Mesenchymal stem cell (in vitro differentiated cells and primary cell): Measurements from ENCODE around the gene ATXN7L1.

Source experiments
- DNase-seq: peaks from one replicate; pipeline ENCODE4 v3.0.0-alpha.2; 2013
- H2AFZ ChIP-seq: one replicate; pipeline ENCODE4 v1.6.1; 2013; ENCODE audit warnings: low read depth, mild to moderate bottlenecking, control low read depth, inconsistent platforms, low read length, moderate library complexity
- H2AK5ac ChIP-seq: 2 replicates; pipeline ENCODE4 v1.6.1; 2013; ENCODE audit warnings: low read length, moderate library complexity, mild to moderate bottlenecking, inconsistent platforms; ENCODE audit not compliant: severe bottlenecking
- H2BK120ac ChIP-seq: one replicate; pipeline ENCODE4 v1.6.1; 2013; ENCODE audit warnings: low read depth, mild to moderate bottlenecking, inconsistent platforms, low read length, moderate library complexity
- H2BK12ac ChIP-seq, 2 experiments: one replicate each; pipeline ENCODE4 v1.6.1; 2013; ENCODE audit warnings: inconsistent platforms in 2 of 2, low read length in 2 of 2, mild to moderate bottlenecking in 2 of 2, moderate library complexity in 2 of 2, control low read depth in 1 of 2
- H2BK15ac ChIP-seq: one replicate; pipeline ENCODE4 v1.6.1; 2013; ENCODE audit warnings: mild to moderate bottlenecking, low read depth, inconsistent platforms; ENCODE audit not compliant: poor library complexity, severe bottlenecking
- H2BK5ac ChIP-seq: 2 replicates; pipeline ENCODE4 v1.6.1; 2013; ENCODE audit warnings: low read depth, mild to moderate bottlenecking, low read length, control low read depth, inconsistent platforms; ENCODE audit not compliant: poor library complexity, severe bottlenecking
- H3K14ac ChIP-seq, 2 experiments: one replicate each; pipeline ENCODE4 v1.6.1; 2013; ENCODE audit warnings: inconsistent platforms in 2 of 2, low read length in 2 of 2, control low read depth in 1 of 2, mild to moderate bottlenecking in 1 of 2, moderate library complexity in 1 of 2
- H3K18ac ChIP-seq, 2 experiments: one replicate each; pipeline ENCODE4 v1.6.1; 2013; ENCODE audit warnings: inconsistent platforms in 2 of 2, low read length in 2 of 2, control low read depth in 1 of 2, low read depth in 1 of 2, mild to moderate bottlenecking in 1 of 2
- H3K23ac ChIP-seq, 2 experiments: one replicate each; pipeline ENCODE4 v1.6.1; 2013; ENCODE audit warnings: inconsistent platforms in 2 of 2, low read length in 2 of 2, mild to moderate bottlenecking in 2 of 2, moderate library complexity in 2 of 2, control low read depth in 1 of 2
- H3K27ac ChIP-seq: 2 replicates; pipeline ENCODE4 v1.5.1; 2013; ENCODE audit warnings: mild to moderate bottlenecking, moderate library complexity, low read length, control low read depth, inconsistent platforms; ENCODE audit not compliant: poor library complexity, severe bottlenecking
- H3K27me3 ChIP-seq, 2 experiments: 2 replicates each; pipeline versions ENCODE4 v1.6.1 to v1.7.0; 2013; ENCODE audit warnings: low read length in 2 of 2, mild to moderate bottlenecking in 2 of 2, moderate library complexity in 2 of 2, control low read depth in 1 of 2, inconsistent platforms in 1 of 2; ENCODE audit not compliant: control insufficient read depth in 1 of 2, insufficient read depth in 1 of 2
- H3K36me3 ChIP-seq, 2 experiments: 2 replicates each; pipeline versions ENCODE4 v1.6.1 to v1.7.0; 2013; ENCODE audit warnings: low read length in 2 of 2, control low read depth in 1 of 2, inconsistent platforms in 1 of 2, low read depth in 1 of 2, mild to moderate bottlenecking in 1 of 2; ENCODE audit not compliant: insufficient read depth in 2 of 2, control insufficient read depth in 1 of 2
- H3K4ac ChIP-seq, 2 experiments: one replicate each; pipeline ENCODE4 v1.6.1; 2013; ENCODE audit warnings: inconsistent platforms in 2 of 2, low read length in 2 of 2, mild to moderate bottlenecking in 2 of 2, moderate library complexity in 2 of 2, control low read depth in 1 of 2, low read depth in 1 of 2
- H3K4me1 ChIP-seq: 2 replicates; pipeline ENCODE4 v1.6.1; 2013; ENCODE audit warnings: low read depth, low read length, control low read depth; ENCODE audit not compliant: control insufficient read depth, insufficient read depth
- H3K4me2 ChIP-seq: 2 replicates; pipeline ENCODE4 v1.6.1; 2013; ENCODE audit warnings: low read length, mild to moderate bottlenecking, inconsistent platforms; ENCODE audit not compliant: poor library complexity, severe bottlenecking
- H3K4me3 ChIP-seq, 2 experiments: 2 replicates each; pipeline versions ENCODE4 v1.5.1 to v1.7.0; 2013; ENCODE audit warnings: low read length in 2 of 2, mild to moderate bottlenecking in 2 of 2, control low read depth in 1 of 2, low read depth in 1 of 2; ENCODE audit not compliant: insufficient read depth in 1 of 2
- H3K79me1 ChIP-seq: replicated peaks from 2 replicates; pipeline ENCODE4 v1.6.1; 2013; ENCODE audit warnings: mild to moderate bottlenecking, control low read depth, low read length, inconsistent platforms; ENCODE audit not compliant: poor library complexity, severe bottlenecking
- H3K9ac ChIP-seq: 2 replicates; pipeline ENCODE4 v1.7.0; 2013; ENCODE audit warnings: mild to moderate bottlenecking, low read length, moderate library complexity
- H3K9me3 ChIP-seq: 2 replicates; pipeline ENCODE4 v1.7.0; 2013; ENCODE audit warnings: mild to moderate bottlenecking, low read length; ENCODE audit not compliant: control insufficient read depth
- H4K8ac ChIP-seq: one replicate; pipeline ENCODE4 v1.6.1; 2013; ENCODE audit warnings: inconsistent platforms, mild to moderate bottlenecking, low read length, moderate library complexity
- H4K91ac ChIP-seq: one replicate; pipeline ENCODE4 v1.6.1; 2013; ENCODE audit warnings: mild to moderate bottlenecking, low read length, inconsistent platforms
- WGBS: methylation state at CpG from one replicate; pipeline ENCODE4 v1.1.7; 2013; ENCODE audit warnings: mixed read lengths; 5-methylcytosine and 5-hydroxymethylcytosine counted together

ATXN7L1 gene

DNA sequence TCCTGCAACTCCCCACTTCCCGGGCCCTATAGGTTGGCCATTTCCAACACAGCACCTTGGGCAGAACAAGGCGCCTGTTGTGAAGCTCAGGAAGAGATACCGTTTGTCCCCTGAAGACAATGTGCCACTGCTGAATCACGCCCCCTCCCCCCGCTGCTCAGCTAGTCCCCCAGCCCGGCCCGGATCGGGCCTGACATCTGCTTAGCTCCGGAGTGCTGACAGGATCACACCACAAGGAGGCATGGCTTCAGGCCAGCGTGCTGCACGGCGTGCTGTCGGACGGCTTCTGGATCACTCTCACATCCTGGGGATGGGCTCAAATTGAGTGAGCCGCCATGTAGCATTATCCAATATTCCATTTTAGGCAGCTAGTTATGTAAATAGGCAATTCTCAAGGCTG is 233.0 kb downstream of the ATXN7L1 start:
- Histone ChIP-seq H3K9ac (no peak overlapping the region), H2BK120ac (no peak overlapping the region), H2AK5ac (no peak overlapping the region), H3K4me1 (peaks cover 13% of the 10 kb centered on the region), H3K23ac (no peak overlapping the region), H3K4me2 (no peak overlapping the region), H4K8ac (peak overlapping the region; percentile 22), H3K14ac (peak overlapping the region in 1 of 2 experiments; percentile 51), H4K91ac (no peak overlapping the region), H3K4ac (no peak overlapping the region), H3K36me3 (peaks cover 32 to 36% of the 10 kb centered on the region in 2 experiments), H2BK12ac (peak overlapping the region in 1 of 2 experiments; percentile 24), H3K4me3 (no peak overlapping the region), H3K27ac (no peak overlapping the region), H3K27me3 (no peaks in the 10 kb centered on the region), H3K18ac (no peak overlapping the region), H2BK15ac (no peak overlapping the region), H3K79me1 (no peaks in the 10 kb centered on the region), H2AFZ (no peak overlapping the region), H2BK5ac (no peak overlapping the region), H3K9me3 (no peaks in the 10 kb centered on the region)
- no peak for DNase-seq
- 67% methylated on average over 15 of the region's 15 CpGs for WGBS

DNA sequence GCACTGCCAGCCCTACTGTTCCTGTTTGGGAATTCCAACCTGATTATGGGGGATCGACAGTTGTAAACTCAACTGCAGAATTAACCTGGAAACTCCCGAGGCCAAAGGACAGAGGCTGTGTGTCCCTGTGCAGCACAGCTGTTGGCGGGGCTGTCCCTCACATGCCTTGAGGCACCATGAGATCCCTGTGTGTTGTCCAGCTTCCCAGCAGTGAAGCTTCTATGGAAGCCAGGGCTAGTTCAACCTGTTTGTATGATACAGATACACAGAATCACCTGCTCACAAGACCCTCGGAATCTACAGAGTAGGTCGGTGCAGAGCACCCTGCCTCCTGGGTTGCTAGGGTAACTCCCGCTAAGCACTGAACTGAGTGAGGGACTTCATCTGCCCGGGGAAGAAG is 234.1 kb downstream of the ATXN7L1 start:
- no peak overlapping the region for H3K4me2 ChIP-seq
- H3K4me3 ChIP-seq, result no peak overlapping the region
- H2BK120ac ChIP-seq, result no peak overlapping the region
- H4K91ac ChIP-seq, result no peak overlapping the region
- H3K27ac ChIP-seq, result no peak overlapping the region
- H2BK15ac ChIP-seq, result no peak overlapping the region
- H3K79me1 ChIP-seq, result no peaks in the 10 kb centered on the region
- H3K23ac ChIP-seq, result no peak overlapping the region
- no peak for DNase-seq
- H4K8ac ChIP-seq, result no peak overlapping the region
- no peak overlapping the region for H3K18ac ChIP-seq
- no peak overlapping the region for H2BK12ac ChIP-seq
- H3K4me1 ChIP-seq, result peaks cover 12% of the 10 kb centered on the region
- no peaks in the 10 kb centered on the region for H3K9me3 ChIP-seq
- H3K14ac ChIP-seq, result no peak overlapping the region
- no peak overlapping the region for H2AK5ac ChIP-seq
- H3K9ac ChIP-seq, result no peak overlapping the region
- WGBS, result 97% methylated on average over 7 of the region's 7 CpGs
- no peak overlapping the region for H3K4ac ChIP-seq
- H2BK5ac ChIP-seq, result no peak overlapping the region
- H3K36me3 ChIP-seq, result peaks cover 31 to 47% of the 10 kb centered on the region in 2 experiments
- H3K27me3 ChIP-seq, result no peaks in the 10 kb centered on the region
- H2AFZ ChIP-seq, result no peak overlapping the region

DNA sequence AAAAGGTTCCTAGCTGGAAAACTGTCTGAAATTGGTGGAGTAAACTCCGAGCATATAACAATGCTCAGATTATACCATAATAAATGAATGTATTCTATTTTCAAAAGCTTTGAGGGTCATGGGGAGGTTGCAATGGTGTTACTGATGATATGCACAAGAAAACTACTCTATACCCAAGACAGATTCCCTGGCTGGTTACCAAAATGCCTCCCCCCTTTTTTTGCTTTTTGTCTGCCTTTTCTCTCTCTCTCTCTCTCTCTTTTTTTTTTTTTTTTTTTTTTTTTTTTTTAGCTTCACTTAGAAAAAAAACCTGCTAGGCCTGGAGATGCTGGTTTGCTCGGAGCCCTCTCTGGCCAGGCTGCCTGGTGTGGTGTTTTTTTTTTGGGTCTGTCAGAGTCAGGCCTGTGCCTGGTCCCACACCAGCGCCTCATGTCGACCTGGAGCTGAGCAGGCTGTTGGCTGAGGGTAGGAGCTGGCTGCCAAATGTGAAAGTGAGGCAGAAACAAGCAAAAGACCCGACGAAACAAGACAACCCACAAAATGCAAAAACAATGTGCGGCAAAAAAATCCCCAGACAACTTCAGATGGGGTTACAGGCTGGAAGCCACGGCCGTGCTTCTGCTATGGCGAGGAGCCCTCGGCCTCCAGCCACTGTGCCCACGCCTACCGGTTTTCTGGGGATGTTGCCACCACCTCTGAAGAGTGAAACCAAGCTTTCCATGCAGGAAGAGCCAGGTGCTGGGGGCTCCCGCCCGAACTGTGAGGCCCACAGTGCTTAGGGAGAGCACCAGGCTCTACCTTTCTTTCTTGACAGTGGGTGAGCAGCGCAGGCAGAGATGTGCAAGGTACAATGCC is 235.2 kb downstream of the ATXN7L1 start:
- Histone ChIP-seq H4K8ac (peak overlapping the region; percentile 9), H3K4me3 (no peak overlapping the region), H3K79me1 (no peaks in the 10 kb centered on the region), H3K9me3 (no peaks in the 10 kb centered on the region), H3K4me1 (peaks cover 12% of the 10 kb centered on the region), H3K36me3 (peaks cover 33 to 57% of the 10 kb centered on the region in 2 experiments), H2AFZ (no peak overlapping the region), H2BK5ac (no peak overlapping the region), H4K91ac (no peak overlapping the region), H3K4me2 (no peak overlapping the region), H3K14ac (no peak overlapping the region), H3K9ac (no peak overlapping the region), H3K18ac (no peak overlapping the region), H2BK15ac (no peak overlapping the region), H3K27ac (no peak overlapping the region), H2AK5ac (no peak overlapping the region), H3K4ac (no peak overlapping the region), H3K27me3 (no peaks in the 10 kb centered on the region), H2BK120ac (no peak overlapping the region), H2BK12ac (peak overlapping the region in 1 of 2 experiments; percentile 19), H3K23ac (no peak overlapping the region)
- 92% methylated on average over 15 of the region's 16 CpGs for WGBS
- no peak for DNase-seq

DNA sequence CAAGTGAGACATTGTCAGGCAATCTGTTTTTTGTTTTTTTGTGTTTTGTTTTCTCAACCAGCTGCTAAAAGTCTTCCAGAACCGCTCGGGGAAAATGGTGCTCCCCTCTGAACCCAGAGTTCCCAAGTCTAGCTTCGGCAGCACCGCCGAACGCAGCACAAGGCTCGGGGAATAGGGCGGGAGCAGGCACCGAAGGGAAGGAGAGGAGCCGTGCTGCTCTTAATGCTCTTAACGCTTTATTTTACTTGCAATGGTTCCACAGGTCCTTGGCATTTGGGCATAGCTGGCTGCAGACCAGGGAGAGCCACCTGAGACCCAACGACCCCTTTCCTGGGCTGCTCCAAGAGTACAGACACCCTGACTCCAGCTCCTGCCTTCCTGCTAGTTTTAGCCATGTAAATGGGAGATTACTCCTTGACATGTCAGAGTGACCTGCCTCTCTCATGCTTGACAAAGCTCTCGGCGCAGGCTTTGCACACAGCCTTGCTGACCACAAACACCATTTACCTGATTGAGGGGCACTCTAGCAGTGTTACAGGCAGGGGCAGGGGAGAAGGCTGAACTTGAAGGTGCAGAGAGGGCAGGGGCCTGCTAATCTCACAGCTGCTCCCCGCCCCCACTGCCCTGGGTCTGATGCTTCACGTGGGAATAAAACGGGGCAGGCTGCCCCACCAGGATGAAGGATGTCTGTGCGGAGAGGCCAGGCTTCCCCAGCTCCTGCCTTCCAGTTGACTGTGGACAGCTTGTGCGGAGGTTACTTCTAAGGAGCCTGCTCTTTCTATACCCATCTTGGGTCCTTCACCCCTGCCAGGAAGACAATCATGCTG is 236.5 kb downstream of the ATXN7L1 start:
- H3K9me3 ChIP-seq, result no peaks in the 10 kb centered on the region
- no peak overlapping the region for H4K8ac ChIP-seq
- 76% methylated on average over 19 of the region's 19 CpGs for WGBS
- H3K27me3 ChIP-seq, result no peaks in the 10 kb centered on the region
- no peak overlapping the region for H3K4me3 ChIP-seq
- no peaks in the 10 kb centered on the region for H3K79me1 ChIP-seq
- H2BK5ac ChIP-seq, result no peak overlapping the region
- H3K23ac ChIP-seq, result no peak overlapping the region
- H3K4ac ChIP-seq, result no peak overlapping the region
- H3K18ac ChIP-seq, result no peak overlapping the region
- no peak overlapping the region for H3K14ac ChIP-seq
- H2AK5ac ChIP-seq, result no peak overlapping the region
- no peak overlapping the region for H2BK12ac ChIP-seq
- H2BK120ac ChIP-seq, result no peak overlapping the region
- H2BK15ac ChIP-seq, result no peak overlapping the region
- no peak overlapping the region for H3K27ac ChIP-seq
- no peak overlapping the region for H3K4me2 ChIP-seq
- DNase-seq, result no peak
- peaks cover 37 to 68% of the 10 kb centered on the region in 2 experiments for H3K36me3 ChIP-seq
- peaks cover 12% of the 10 kb centered on the region for H3K4me1 ChIP-seq
- H3K9ac ChIP-seq, result no peak overlapping the region
- no peak overlapping the region for H2AFZ ChIP-seq
- H4K91ac ChIP-seq, result no peak overlapping the region
